ENCODE measurements around the gene TAPT1. TPM values are rescaled to one million over a fixed set of nuclear protein-coding genes. Genes with fewer than 3 reads are reported as not detected.

The TAPT1 gene
- polyA plus RNA-seq, 2 of the 4 experiments (the other 2 are of a cell fraction): 11.5 to 17.1 TPM

DNA sequence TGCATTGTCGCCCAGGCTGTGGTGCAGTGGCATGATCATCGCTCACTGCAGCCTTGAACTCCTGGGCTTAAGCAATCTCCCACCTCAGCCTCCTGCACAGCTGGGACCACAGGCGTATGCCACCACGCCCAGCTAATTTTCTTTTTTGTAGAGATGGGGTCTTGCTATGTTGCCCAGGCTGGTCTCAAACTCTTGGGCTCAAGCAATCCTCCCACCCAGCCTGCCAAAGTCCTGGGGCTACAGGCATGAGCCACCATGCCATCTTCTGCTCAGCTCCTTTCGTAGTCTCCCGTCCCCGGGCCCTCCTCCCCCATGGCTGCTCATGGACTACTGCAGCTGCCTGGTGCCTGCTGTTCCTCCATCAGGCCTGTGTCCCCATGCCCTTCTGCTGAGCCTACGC is 58.1 kb downstream of the TAPT1 start:
- Histone ChIP-seq H3K27ac (no peak overlapping the region), H3K4me1 (no peaks in the 10 kb centered on the region), H3K4me2 (no peak overlapping the region), H3K4me3 (no peak overlapping the region), H3K9me3 (no peaks in the 10 kb centered on the region)
- TF ChIP-seq, protein P1, sequence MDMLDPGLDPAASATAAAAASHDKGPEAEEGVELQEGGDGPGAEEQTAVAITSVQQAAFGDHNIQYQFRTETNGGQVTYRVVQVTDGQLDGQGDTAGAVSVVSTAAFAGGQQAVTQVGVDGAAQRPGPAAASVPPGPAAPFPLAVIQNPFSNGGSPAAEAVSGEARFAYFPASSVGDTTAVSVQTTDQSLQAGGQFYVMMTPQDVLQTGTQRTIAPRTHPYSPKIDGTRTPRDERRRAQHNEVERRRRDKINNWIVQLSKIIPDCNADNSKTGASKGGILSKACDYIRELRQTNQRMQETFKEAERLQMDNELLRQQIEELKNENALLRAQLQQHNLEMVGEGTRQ (IDR thresholded peaks at IDR 0.05): no peak
- TF ChIP-seq HOXA7 (CRISPR knock-in tag; IDR thresholded peaks at IDR 0.05) (no peak), RFX5 (IDR thresholded peaks at IDR 0.05) (no peak), ESRRA (IDR thresholded peaks at IDR 0.05; ENCODE audit: borderline replicate concordance, low read length) (no peak), NFE2L2 (conservative IDR thresholded peaks at IDR 0.05; ENCODE audit: low read length) (no peak), RNF2 (IDR thresholded peaks at IDR 0.05; ENCODE audit: borderline replicate concordance, low read depth) (no peak), KDM5A (IDR thresholded peaks at IDR 0.05) (no peak), GATA3 (IDR thresholded peaks at IDR 0.05; ENCODE audit: borderline replicate concordance) (no peak), NR3C1 (IDR thresholded peaks at IDR 0.05) (no peak), POLR2AphosphoS2 (conservative IDR thresholded peaks at IDR 0.05; ENCODE audit: low read length) (no peak), EHF (CRISPR knock-in tag; IDR thresholded peaks at IDR 0.05) (no peak), HOXB13 (CRISPR knock-in tag; IDR thresholded peaks at IDR 0.05; ENCODE audit: low read depth) (no peak), EP300 (IDR thresholded peaks at IDR 0.05) (no peak)
- TF ChIP-seq, protein P2, sequence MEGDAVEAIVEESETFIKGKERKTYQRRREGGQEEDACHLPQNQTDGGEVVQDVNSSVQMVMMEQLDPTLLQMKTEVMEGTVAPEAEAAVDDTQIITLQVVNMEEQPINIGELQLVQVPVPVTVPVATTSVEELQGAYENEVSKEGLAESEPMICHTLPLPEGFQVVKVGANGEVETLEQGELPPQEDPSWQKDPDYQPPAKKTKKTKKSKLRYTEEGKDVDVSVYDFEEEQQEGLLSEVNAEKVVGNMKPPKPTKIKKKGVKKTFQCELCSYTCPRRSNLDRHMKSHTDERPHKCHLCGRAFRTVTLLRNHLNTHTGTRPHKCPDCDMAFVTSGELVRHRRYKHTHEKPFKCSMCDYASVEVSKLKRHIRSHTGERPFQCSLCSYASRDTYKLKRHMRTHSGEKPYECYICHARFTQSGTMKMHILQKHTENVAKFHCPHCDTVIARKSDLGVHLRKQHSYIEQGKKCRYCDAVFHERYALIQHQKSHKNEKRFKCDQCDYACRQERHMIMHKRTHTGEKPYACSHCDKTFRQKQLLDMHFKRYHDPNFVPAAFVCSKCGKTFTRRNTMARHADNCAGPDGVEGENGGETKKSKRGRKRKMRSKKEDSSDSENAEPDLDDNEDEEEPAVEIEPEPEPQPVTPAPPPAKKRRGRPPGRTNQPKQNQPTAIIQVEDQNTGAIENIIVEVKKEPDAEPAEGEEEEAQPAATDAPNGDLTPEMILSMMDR (IDR thresholded peaks at IDR 0.05): no peak
- TF ChIP-seq, protein P3, sequence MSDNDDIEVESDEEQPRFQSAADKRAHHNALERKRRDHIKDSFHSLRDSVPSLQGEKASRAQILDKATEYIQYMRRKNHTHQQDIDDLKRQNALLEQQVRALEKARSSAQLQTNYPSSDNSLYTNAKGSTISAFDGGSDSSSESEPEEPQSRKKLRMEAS (IDR thresholded peaks at IDR 0.05): no peak
- no peak for FAIRE-seq
- ATAC-seq: no peak
- DNase-seq (ENCODE audit: low read depth in 1 of 2, low spot score in 1 of 2): no peak
- ChIA-PET POLR2A (no interaction called here), CTCF (interaction anchor here (0.9 kb wide), 1 partner anchor 14 kb away, joined by 3 read pairs; no protein-coding TSS in a partner anchor)
- WGBS (ENCODE audit: missing lambda C conversion rate): 94% methylated on average over 8 of the region's 8 CpGs

DNA sequence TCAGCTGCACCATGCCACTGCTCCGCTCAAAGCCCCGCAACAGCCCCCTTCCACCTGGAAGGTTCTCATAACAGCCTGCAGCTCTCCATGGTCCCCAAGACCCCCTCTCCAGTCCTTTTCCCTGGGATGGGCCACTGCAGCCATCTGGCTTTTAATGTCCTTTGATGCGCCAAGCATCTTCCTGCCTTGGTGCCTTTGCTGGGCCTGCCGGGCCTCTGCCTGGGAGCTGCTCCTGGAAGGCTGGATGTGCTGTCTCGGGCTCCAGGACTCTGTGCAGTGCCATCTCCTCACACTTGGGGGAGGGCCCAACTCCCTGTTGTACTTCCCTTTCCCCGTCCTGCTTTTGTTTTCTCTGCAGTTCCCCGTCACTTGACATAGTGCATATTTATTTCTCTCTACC is 60.3 kb downstream of the TAPT1 start:
- WGBS (ENCODE audit: missing lambda C conversion rate): 95% methylated on average over 7 of the region's 7 CpGs
- ChIA-PET POLR2A (no interaction called here), CTCF (interaction anchor here (1.1 kb wide), 1 partner anchor 308 kb away, joined by 3 read pairs; no protein-coding TSS in a partner anchor)

More for the DNA sequence above, 60.3 kb downstream of the TAPT1 start:
- Histone ChIP-seq H3K4me2 (no peak overlapping the region), H3K4me3 (no peak overlapping the region), H3K9me3 (no peaks in the 10 kb centered on the region), H3K4me1 (no peaks in the 10 kb centered on the region), H3K27ac (no peak overlapping the region)
- FAIRE-seq: no peak
- TF ChIP-seq CBX8 (IDR thresholded peaks at IDR 0.05) (no peak), FOSB (CRISPR knock-in tag; IDR thresholded peaks at IDR 0.05) (no peak), ZSCAN20 (CRISPR knock-in tag; IDR thresholded peaks at IDR 0.05) (no peak), PHF8 (IDR thresholded peaks at IDR 0.05; ENCODE audit: borderline replicate concordance, low read depth) (no peak), ZFP36 (IDR thresholded peaks at IDR 0.05; ENCODE audit: borderline replicate concordance, partially characterized antibody) (no peak), RAD21 (conservative IDR thresholded peaks at IDR 0.05 in 1 of 2, IDR thresholded peaks at IDR 0.05 in 1 of 2) (no peak)
- TF ChIP-seq, protein P4, sequence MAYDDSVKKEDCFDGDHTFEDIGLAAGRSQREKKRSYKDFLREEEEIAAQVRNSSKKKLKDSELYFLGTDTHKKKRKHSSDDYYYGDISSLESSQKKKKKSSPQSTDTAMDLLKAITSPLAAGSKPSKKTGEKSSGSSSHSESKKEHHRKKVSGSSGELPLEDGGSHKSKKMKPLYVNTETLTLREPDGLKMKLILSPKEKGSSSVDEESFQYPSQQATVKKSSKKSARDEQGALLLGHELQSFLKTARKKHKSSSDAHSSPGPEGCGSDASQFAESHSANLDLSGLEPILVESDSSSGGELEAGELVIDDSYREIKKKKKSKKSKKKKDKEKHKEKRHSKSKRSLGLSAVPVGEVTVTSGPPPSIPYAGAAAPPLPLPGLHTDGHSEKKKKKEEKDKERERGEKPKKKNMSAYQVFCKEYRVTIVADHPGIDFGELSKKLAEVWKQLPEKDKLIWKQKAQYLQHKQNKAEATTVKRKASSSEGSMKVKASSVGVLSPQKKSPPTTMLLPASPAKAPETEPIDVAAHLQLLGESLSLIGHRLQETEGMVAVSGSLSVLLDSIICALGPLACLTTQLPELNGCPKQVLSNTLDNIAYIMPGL (CRISPR knock-in tag; IDR thresholded peaks at IDR 0.05; ENCODE audit: borderline replicate concordance): no peak
- TF ChIP-seq, protein P5, sequence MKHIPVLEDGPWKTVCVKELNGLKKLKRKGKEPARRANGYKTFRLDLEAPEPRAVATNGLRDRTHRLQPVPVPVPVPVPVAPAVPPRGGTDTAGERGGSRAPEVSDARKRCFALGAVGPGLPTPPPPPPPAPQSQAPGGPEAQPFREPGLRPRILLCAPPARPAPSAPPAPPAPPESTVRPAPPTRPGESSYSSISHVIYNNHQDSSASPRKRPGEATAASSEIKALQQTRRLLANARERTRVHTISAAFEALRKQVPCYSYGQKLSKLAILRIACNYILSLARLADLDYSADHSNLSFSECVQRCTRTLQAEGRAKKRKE (CRISPR knock-in tag; IDR thresholded peaks at IDR 0.05; ENCODE audit: low read depth): no peak
- TF ChIP-seq, protein P6, sequence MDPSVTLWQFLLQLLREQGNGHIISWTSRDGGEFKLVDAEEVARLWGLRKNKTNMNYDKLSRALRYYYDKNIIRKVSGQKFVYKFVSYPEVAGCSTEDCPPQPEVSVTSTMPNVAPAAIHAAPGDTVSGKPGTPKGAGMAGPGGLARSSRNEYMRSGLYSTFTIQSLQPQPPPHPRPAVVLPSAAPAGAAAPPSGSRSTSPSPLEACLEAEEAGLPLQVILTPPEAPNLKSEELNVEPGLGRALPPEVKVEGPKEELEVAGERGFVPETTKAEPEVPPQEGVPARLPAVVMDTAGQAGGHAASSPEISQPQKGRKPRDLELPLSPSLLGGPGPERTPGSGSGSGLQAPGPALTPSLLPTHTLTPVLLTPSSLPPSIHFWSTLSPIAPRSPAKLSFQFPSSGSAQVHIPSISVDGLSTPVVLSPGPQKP (IDR thresholded peaks at IDR 0.05; ENCODE audit: low read depth, low read length): no peak
- no peak for ATAC-seq
- DNase-seq (ENCODE audit: low read depth in 1 of 2, low spot score in 1 of 2): no peak

All from A549 (cell line).